Stimulated activated CD4-positive, alpha-beta T cell treated with anti-CD3 and anti-CD28 coated beads, TNF-alpha, amount 100 ng/mL, for 1 hour (primary cell): ENCODE results near the gene FAM107B.
"Not testable (repeated sequence)": the region's sequence is repeated elsewhere in the genome, so short reads cannot be mapped to it uniquely, and the experiment has no call there.

Source experiments
- DNase-seq, 3 donors: peaks; one replicate each; pipeline ENCODE4 v3.0.0-alpha.2; 2020; ENCODE audit warnings: low read depth in 3 of 3, low spot score in 1 of 3

Gene FAM107B

DNA sequence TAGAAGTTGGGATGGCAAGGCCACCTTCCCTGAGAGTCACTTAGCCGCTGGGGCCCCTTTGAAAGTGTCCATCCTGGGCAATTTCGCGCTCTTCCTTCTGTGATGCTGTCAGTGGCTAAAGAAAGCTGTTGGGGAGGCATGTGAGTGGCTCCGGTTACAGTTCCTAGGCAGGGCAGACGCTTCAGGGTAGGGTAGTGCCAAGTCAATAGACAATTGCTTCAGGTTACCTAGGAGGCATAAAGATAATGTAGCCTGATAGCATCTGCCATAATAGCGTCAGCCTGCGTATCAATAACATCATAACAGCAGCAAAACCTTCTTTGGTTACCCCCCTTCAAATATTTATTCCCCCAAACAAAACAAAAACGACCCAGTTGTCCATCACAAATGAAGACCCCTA, at the start of gene FAM107B:
TSS of gene FAM107B (minus strand) at position 101 of the 400 bp plus-strand sequence. CDS start 234 bp downstream, outside the sequence.
- DNase-seq = no peak

DNA sequence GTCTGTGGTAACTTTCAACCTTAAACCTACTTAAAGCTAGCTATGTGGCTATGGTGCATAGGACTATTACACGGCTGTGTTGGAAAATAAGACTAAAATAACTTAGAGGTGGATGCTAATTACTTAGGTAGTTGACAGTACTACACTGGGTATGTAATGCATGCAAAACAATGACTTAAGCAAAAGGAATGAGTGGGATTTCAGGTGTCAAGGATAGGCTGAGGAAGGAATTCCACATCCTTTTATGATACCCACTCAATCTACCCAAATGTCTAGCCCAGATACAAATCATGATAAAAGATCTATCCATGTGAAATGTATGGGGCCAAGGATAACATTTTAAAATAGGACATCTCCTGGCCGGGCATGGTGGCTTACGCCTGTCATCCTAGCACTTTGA, 49.3 kb upstream of the FAM107B start:
- DNase-seq = no peak

DNA sequence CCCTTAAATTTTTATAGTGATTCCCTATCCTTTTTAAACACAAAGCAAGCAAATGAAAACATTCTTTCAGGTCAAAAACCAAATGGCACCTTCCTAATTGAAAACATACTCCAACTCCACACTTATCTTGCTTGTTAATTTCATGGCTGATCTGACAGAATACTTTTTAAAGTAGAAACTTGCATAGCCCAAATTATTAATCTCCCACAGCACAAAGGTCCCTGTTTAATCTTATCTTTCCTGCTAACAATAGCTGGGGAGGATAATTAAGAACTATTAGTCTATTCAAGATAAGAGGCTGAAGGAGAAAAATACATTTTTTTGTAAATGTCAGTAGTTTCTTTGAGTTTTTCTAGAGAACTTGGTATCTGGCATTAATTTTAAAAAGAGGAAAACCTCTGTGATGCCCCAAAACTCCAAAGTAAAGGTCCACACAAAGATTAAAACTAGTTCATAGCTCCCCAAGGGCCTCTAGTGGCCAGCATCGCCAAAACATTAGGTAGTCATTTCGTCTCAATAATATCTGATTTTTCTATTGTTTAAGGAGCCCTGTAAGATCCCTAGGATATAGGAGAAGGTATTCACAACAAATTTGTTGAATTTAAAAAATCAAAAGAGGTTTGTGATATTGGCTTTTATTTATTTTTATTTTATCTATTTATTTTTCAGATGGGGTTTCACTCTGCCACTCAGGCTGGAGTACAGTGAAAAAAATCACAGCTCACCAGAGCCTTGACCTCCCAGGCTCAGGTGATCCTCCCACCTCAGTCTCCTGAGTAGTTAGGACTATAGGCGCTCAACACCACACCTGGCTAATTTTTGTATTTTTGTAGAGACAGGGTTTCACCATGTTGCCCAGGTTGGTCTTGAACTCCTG, 48.4 kb upstream of the FAM107B start:
- no peak for DNase-seq

DNA sequence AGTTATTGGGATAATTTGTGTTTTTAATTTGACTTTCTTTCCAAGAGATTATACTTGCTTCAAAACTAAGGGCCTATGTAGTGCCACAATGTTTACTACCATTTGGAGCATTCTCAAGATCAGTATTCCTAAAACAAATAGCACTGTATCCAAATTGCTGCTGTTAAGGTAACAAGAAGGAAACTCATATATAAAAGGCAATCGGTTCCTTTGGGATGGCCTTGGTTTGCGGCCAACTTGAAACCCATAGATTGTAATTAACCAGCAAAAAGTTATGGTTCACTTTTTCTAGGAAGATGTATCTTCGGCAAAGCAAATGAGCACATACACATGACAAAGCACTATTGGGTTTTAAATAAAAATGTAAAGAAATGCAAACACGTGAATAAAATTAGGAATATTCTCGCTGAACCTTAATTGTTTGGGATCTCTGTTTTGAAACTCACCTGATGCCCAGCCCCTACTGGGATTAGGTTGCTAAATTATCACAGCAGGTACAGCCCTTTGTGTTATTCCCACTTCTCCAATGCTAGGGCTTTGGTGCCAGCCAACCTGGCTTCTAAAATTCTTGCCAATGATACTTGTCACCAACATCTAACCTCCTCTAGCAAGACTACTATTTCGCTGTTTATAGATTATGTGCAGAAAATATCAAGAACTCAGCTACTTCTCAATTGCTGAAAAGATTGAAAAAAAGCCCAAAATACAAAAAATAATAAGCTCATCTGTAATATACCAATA, 47.1 kb upstream of the FAM107B start:
- no peak for DNase-seq

DNA sequence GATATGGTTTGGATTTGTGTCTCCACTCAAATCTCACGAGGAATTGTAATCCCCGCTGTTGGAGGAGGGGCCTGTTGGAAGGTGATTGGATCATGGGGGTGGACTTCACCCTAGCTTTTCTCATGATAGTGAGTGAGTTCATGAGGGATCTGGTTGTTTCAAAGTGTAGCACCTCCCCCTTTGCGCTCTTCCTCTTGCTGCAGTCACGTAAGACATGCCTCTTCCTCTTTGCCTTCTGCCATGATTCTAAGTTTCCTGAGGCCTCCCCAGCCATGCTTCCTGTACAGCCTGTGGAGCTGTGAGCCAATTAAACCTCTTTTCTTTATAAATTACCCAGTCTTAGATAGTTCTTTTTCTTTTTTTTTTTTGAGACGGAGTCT, 46.1 kb upstream of the FAM107B start:
- DNase-seq = no peak

DNA sequence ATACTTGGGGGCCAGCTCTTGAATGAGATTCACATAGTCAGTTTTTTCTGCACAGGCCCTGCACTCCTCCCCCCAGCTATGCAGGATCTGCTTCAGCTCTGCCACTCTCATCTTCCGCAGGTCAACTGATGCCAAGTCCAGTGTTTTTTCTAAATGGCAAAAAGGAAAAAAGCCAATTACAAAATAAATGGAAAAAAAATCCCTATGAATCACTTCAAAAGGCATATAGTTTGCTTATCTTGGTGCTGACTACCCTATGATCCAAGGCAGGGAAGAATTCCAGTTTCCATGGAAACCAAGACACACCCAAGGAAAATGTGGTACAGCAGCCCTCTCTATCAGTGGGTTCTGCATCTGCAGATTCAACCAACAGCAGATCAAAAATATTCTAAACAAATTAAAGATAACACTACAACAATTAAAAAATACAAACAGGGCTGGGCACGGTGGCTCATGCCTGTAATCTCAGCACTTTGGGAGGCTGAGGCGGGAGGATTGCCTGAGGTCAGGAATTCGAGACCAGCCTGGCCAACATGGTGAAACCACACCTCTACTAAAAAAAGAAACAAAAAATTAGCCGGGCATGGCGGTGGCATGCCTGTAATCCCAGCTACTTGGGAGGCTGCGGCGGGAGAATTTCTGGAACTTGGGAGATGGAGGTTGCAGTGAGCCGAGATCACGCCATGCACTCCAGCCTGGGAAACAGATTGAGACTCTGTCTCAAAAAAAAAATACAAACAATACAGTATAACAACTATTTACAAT, 45.5 kb upstream of the FAM107B start:
- no peak for DNase-seq

DNA sequence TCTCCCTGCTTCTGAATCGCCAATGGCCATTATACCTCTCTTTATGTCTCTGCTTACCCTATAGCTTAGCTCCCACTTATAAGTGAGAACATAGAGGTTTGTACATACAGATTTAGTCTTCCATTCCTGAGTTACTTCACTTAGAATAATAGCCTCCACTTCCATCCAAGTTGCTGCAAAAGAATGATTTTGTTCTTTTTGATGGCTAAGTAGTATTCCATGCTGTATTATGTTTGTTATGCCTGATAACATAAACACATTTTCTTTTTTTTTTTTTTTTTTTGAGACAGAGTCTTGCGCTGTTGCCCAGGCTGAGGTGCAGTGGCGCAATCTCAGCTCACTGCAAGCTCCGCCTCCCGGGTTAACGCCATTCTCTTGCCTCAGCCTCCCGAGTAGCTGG, 42.0 kb upstream of the FAM107B start:
- DNase-seq = not testable (repeated sequence)

DNA sequence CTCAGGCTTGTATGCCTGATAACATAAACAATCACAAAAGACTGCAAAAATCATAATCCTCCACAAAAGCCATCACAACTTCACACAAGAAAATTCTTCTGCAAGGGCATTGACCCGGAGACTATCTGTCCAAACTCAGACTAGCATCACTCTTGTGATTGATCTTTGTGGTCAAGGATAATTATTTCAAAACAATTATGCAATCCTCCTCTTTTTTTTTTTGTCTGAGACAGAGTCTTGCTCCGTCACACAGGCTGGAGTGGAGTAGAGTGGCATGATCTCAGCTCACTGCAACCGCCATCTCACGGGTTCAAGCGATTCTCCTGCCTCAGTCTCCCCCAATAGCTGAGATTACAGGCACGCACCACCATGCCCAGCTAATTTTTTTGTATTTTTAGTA, 41.0 kb upstream of the FAM107B start:
- no peak for DNase-seq

DNA sequence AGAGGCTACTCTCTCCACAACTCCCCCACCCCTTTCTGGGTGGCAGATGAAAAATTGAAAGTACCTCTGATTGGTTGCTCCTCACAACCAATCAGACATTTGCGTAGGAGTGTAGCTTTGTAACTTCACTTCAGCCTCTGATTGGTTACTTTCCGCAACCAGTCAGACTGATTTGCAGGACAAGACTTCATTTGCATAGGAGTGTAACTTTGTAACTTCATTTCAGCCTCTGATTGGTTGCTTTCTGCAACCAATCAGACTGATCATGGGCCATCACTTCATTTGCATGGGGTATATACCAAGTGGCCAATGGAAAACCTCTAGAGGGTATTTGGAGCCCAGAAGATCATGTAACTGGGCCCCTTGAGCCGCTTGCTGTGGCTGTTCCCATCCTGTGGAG, 37.6 kb upstream of the FAM107B start:
- DNase-seq = no peak

DNA sequence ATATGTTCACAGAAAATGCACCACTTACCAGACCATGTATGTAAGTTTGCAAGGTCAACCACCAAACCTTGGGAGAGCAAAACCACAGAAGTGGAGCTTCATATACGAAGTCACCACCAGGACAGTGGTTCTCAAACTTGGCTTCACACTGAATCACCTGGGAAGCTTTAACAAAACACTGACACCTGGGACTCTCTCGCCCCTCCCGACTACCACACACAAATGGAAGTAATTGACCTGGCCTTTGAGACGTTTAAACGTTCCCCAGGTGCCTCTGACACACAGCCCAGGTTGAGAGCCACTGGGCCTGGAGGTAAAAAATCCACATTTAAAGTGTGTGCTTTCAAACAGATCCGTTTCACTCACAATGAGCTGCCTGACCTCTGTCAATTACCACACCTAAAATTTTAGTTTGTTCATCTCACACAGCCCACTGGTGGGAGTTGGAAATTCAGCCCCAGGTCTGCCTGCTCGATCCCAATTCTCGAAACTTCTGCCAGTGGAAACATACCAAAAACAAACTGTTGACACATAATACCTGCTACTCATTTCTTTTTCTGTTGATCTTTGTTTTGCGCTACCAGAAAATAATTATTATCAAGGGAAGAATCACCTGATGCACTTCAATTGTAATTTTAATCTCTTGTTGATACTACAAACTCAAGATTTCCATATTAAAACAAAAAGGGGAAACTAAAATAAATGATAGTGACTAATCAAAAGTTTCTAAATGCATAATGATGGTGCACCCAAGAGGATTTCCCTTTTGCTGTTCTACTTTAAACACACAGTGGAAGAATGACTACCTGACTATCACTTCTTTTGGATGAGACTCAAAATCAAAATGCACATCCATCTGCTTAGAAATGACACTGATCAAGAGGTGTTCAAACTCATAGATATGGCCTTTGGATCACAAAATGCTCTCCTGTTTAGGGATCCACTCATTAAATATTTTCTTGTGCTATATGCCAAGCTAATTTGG, 36.6 kb upstream of the FAM107B start:
- no peak for DNase-seq

DNA sequence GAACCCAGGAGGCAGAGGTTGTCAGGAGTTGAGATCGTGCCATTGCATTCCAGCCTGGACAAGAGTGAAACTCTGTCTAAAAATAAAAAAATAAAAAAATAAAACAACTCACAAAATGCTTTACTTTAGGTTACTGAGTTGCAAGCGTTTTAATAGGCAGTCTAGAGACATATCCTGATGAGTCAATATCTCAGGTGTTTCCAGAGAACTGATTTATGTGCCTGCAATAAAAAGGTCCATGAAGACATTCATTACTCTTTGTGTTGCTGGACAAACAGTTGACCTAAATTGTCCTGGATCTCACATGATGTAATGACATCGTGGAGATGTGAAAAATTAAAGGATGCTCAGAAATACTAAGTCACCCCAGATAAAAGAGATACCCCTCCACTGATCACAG, 31.6 kb upstream of the FAM107B start:
- no peak for DNase-seq

DNA sequence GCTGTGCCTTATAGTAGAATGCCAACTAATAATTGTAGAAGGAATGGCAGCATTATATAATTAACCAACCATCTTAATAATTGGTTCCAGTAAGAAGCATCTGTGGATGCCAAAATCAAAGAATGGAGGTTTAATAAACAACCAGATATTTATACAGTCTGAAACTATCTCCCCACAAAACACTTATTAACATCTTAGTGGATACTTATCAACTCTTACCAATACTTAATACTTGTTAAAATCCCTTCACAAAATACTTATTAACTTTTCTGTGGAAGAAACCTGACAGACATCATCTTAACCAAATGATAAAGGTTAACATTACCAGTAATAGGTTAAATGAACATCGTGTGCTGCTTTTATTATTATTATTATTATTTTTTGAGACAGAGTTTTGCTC, 29.1 kb upstream of the FAM107B start:
- no peak for DNase-seq

DNA sequence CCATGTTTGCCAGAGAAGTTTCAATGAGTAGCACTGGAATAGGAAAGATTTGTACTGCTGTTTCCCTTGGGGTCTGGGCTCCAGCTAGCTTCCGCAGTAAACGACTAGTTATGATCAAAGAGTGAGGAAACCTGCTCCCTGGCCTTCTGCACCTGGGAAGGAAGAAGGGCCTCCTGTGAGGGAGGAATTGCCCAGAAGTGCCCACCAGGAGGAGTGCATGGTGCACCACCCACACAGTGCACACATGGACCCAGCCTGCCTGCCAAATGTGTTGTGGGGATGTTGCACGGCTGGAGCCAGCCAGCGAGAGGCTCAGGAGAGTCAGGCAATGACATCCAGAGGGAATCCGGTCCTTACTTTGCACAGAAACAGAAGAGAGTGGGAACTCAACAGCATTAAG, 27.0 kb upstream of the FAM107B start:
- no peak for DNase-seq

DNA sequence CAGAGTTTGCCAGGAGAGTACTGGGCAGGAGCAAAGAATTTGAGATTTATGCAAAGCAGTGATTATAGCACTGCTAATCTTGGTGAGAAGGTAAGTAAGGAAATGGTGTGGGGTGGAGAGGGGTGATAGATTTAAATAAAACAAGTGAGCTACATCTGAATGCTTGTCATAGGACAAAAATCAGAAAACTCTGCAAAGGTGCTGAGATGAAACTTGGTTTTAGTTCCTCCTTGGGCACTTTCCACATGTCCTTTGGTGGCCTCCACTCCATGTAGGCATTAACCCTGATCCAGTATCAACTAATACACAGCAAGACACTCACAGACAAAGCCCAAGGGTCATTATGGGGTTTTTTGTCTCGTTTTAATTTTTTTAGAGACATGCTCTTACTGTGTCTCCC, 25.7 kb upstream of the FAM107B start:
- no peak for DNase-seq

DNA sequence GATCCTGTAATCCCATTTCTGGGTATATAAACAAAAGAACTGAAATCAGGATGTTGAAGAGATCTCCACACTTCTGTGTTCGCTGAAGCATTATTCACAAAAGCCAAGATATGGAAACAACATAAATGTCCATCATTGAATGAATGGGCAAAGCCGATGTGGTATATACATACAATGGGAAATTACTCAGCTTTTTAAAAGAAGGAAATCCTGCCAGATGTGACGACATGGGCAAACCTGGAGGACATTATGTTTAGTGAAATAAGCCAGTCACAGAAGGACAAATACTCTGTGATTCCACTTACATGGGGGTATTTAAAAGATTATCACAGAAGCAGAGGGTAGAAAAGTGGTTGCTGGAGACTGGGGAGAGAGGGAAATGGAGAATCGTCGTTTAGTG, 23.9 kb upstream of the FAM107B start:
- no peak for DNase-seq

DNA sequence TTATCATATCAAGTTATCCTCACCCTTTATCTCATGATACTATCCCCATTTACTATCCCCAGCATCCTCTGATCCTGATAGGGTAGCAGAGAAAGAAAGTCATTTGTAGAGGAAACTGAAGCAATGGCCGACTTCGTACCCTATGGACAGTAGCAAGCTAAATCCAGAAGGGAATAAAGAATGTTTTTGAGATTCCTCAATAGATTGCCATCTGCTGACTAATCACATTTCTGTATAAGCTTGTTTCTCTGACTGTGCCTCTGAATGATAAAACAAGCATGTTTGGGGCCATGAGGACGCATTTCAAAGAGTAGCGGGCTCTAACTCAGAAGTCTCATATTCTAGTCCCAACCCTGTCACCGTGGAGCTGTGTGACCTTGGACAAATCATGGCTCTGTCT, 13.2 kb upstream of the FAM107B start:
- DNase-seq = no peak

DNA sequence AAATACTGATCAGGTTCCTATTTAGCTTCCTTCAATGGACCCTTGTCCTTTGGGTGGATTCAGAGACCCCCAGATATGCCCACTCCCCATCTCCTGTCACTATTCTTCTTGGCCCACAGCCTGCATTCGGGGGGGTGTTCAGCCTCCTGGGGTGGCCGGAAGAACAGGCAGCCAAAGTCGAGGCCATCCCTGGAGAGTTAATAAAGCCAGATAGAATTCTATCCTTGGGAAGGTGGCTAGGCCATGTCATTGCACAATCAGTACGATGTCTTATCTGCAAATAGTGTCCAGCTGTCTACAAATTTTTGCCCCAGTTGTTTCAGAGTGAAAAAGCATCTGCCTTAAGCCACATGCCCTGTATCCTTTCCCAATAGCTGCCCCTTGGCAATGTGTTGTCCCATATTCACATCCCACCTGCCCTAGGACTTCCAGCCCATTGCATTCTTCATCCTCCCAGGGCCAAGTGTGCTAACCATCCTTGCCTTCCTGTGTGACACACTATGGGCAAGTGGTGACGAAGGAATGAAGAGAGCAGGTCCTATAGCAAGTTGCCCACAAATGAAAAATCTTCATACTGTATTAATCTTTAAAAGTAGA, 9.9 kb upstream of the FAM107B start:
- no peak for DNase-seq

DNA sequence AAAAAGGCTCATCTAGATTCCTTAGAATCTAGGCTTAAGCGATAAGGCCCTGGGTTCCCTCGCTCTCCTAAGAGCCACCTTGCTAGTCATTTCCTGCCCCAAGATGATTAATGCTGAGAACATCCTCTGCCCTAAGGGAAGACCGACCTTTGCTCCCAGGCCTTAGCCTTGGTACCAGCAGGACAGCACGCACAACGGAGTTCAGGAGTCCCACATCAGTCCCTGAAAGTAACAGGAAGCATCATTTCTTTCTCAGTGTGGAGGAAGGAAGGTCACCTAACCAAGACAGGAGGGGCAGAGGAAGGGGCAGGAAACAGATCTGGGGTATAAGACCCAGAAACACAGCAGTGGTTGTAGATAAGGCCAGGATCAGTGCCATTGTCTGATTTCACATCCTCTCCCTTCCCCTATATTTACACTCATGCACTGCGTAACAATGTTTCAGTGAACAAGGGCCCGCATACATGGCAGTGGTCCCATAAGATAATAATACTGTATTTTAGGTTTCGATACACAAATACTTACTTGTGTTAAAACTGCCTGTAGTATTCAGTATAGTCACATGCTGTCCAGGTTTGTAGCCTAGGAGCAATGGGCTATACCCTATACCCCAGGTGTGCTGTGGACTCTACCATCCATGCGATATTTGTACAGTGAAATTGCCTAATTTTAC, 8.1 kb upstream of the FAM107B start:
- DNase-seq = no peak

DNA sequence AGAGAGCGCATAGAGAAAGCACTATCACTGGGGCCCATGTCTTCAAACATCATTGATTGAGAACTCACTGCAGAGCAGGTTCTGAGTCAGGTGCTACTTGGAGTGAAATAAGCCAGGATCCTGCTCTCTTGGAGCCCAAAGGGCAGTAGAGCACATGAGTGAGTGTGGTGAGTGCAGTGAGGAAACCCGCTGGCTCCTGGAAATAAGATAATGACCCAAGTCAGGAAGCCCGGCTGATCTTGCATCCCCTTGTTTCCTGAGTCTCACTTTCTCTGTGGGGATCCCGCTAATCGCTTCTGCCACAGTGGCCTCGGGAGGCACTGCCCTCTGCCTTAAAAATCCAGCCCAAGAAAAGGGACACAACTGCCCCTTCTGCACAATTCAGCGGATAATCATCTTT, 7.1 kb upstream of the FAM107B start:
- no peak for DNase-seq
